HUES48 (cell line): ENCODE data around the gene RTF1.
"Not testable (repeated sequence)": the region's sequence is repeated elsewhere in the genome, so short reads cannot be mapped to it uniquely, and the experiment has no call there.

ENCODE experiments used
- H3K27ac ChIP-seq: one replicate; pipeline ENCODE4 v1.7.0; 2013; ENCODE audit warnings: low read depth, low read length, inconsistent platforms
- H3K27me3 ChIP-seq: 2 replicates; pipeline ENCODE4 v1.6.1; 2013; ENCODE audit warnings: mild to moderate bottlenecking, low read length; ENCODE audit not compliant: control insufficient read depth, insufficient read depth
- H3K36me3 ChIP-seq: 2 replicates; pipeline ENCODE4 v1.6.1; 2013; ENCODE audit warnings: low read length; ENCODE audit not compliant: control insufficient read depth, insufficient read depth
- H3K4me1 ChIP-seq: 2 replicates; pipeline ENCODE4 v1.6.1; 2013; ENCODE audit warnings: mild to moderate bottlenecking, low read length; ENCODE audit not compliant: control insufficient read depth, insufficient read depth
- H3K4me3 ChIP-seq: 2 replicates; pipeline ENCODE4 v1.5.1; 2013; ENCODE audit warnings: mild to moderate bottlenecking, low read depth, low read length
- H3K9ac ChIP-seq: 2 replicates; pipeline ENCODE4 v1.6.1; 2013; ENCODE audit warnings: mild to moderate bottlenecking, low read depth, low read length, moderate library complexity
- H3K9me3 ChIP-seq: 2 replicates; pipeline ENCODE4 v1.6.1; 2013; ENCODE audit warnings: low read length; ENCODE audit not compliant: control insufficient read depth, insufficient read depth

RTF1 gene

GRCh38 chr15:41411031-41411430 lies 5.9 kb upstream of the RTF1 start:
- Histone ChIP-seq H3K4me3 (no peak overlapping the region), H3K27me3 (no peaks in the 10 kb centered on the region), H3K4me1 (no peaks in the 10 kb centered on the region), H3K9me3 (no peaks in the 10 kb centered on the region), H3K27ac (no peak overlapping the region), H3K9ac (no peak overlapping the region), H3K36me3 (no peaks in the 10 kb centered on the region)

GRCh38 chr15:41411441-41411840 lies 5.5 kb upstream of the RTF1 start:
- no peaks in the 10 kb centered on the region for H3K36me3 ChIP-seq
- H3K4me1 ChIP-seq = no peaks in the 10 kb centered on the region
- no peak overlapping the region for H3K27ac ChIP-seq
- no peak overlapping the region for H3K9ac ChIP-seq
- no peaks in the 10 kb centered on the region for H3K27me3 ChIP-seq
- no peaks in the 10 kb centered on the region for H3K9me3 ChIP-seq
- no peak overlapping the region for H3K4me3 ChIP-seq

GRCh38 chr15:41416128-41416741 lies 660 bp upstream of the RTF1 start:
- no peaks in the 10 kb centered on the region for H3K27me3 ChIP-seq
- peak overlapping the region; percentile 97 for H3K4me3 ChIP-seq
- H3K9me3 ChIP-seq = no peaks in the 10 kb centered on the region
- no peaks in the 10 kb centered on the region for H3K36me3 ChIP-seq
- H3K9ac ChIP-seq = peak overlapping the region; percentile 90
- no peaks in the 10 kb centered on the region for H3K4me1 ChIP-seq
- H3K27ac ChIP-seq = peak overlapping the region; percentile 89

DNA sequence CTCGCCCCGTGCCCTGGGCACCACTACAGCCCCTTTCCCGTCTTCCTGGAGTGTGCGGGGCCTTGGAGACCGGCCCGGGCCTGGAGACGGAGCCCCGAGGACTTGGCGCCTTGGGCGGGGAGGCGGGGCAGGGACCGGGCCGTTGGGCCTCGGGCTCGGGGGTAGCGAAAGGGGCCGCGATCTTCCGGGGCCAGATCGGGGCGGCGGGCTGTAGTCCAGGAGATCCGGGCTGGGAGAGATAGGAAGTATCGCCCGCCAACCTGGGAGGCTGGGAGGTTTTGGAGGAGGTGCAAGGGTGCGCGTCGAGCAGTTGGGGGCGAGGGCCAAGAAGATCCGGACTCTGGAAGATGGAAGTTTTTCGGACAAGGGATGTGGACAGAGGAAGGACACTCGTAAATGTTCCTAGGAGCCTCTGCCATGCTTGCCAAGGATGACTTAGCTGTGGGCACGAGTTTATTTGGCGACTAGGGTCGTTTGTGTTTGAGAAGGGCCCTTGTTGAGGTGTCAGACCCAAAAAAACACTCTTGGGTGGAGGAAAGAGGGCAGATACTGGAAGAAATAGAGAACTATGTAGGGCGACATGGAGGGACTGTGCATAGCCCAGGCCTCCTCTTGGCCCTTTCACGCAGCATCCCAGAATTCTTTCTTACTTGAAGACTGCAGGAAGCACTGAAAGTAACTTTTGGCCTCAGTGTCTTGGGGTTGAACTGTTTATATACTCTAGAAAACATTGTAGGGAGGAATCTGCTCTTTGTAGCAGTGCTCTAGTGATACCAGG lies 712 bp downstream of the RTF1 start:
- Histone ChIP-seq H3K4me1 (no peaks in the 10 kb centered on the region), H3K36me3 (no peaks in the 10 kb centered on the region), H3K9me3 (no peaks in the 10 kb centered on the region), H3K9ac (peak overlapping the region; percentile 75), H3K4me3 (peak overlapping the region; percentile 97), H3K27ac (peak overlapping the region; percentile 55), H3K27me3 (no peaks in the 10 kb centered on the region)

- Histone ChIP-seq H3K36me3 (no peaks in the 10 kb centered on the region), H3K27me3 (no peaks in the 10 kb centered on the region), H3K9me3 (no peaks in the 10 kb centered on the region), H3K27ac (no peak overlapping the region), H3K9ac (no peak overlapping the region), H3K4me1 (no peaks in the 10 kb centered on the region), H3K4me3 (no peak overlapping the region)
These were observed 7.2 kb downstream of the RTF1 start for GRCh38 chr15:41423979-41424659.

GRCh38 chr15:41424809-41425208 lies 7.9 kb downstream of the RTF1 start:
- no peaks in the 10 kb centered on the region for H3K9me3 ChIP-seq
- H3K4me1 ChIP-seq = no peaks in the 10 kb centered on the region
- H3K9ac ChIP-seq = no peak overlapping the region
- H3K27me3 ChIP-seq = no peaks in the 10 kb centered on the region
- H3K36me3 ChIP-seq = no peaks in the 10 kb centered on the region
- H3K27ac ChIP-seq = no peak overlapping the region
- H3K4me3 ChIP-seq = no peak overlapping the region

DNA sequence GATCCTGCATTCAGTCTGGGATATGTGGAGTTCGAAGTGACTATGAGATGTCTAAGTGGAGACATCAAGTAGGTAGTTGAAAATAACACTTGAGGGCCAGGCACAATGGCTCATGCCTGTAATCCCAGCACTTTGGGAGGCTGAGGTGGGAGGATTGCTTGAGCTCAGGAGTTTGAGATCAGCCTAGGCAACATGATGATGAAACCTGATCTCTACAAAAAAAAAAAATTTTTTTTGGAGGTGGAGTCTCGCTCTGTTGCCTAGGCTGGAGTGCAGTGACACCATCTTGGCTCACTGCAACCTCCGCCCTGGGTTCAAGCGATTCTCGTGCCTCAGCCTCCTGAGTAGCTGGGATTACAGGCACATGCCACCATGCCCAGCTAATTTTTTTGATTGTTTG lies 9.0 kb downstream of the RTF1 start:
- H3K4me1 ChIP-seq, H3K4me3 ChIP-seq, H3K36me3 ChIP-seq, H3K9ac ChIP-seq, H3K9me3 ChIP-seq, H3K27ac ChIP-seq, H3K27me3 ChIP-seq: not testable (repeated sequence)

DNA sequence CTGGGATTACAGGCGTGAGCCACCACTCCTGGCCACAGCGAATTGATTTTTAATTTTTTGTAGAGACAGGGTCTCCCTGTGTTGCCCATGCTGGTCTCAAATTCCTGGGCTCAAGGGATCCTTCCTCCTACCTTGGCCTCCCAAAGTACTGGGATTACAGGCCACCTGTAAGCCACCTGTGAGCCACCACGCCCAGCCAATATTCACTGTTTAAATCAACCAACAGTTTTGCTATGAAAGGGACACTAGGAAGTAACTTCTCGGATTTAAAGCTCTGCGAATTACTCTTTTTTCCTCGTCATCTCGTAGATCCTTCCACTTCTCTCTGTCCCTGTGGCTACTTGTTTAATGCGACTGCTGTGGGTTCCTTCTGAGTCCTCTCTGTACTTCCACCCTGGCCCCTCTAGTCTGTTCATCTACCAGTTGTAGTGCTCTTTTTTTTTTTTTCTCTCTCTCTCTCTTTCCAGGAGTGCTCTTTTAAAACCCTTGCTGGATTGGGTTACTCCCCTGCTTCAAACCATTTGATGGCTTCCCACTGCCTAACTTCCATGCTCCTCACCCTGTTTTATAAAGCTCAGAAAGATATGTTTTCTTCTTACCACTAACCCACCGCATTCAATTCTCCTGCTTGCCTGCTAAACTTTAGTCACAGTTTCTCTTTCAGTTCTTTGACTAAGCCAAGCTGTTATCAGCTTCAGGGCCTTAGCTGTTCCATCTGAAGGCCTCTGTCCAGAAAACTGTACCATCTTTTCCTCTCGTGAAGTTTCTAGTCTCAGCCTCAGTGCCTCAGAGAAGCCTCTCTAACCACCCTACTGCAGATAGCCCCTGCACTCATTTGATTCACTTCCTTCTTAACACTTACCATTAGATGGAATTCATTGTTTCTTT lies 12.4 kb downstream of the RTF1 start:
- no peak overlapping the region for H3K9ac ChIP-seq
- no peak overlapping the region for H3K4me3 ChIP-seq
- no peaks in the 10 kb centered on the region for H3K4me1 ChIP-seq
- H3K27ac ChIP-seq = no peak overlapping the region
- H3K9me3 ChIP-seq = no peaks in the 10 kb centered on the region
- H3K36me3 ChIP-seq = peaks cover 6% of the 10 kb centered on the region; the same call in 1 of the 2 replicates
- no peaks in the 10 kb centered on the region for H3K27me3 ChIP-seq

DNA sequence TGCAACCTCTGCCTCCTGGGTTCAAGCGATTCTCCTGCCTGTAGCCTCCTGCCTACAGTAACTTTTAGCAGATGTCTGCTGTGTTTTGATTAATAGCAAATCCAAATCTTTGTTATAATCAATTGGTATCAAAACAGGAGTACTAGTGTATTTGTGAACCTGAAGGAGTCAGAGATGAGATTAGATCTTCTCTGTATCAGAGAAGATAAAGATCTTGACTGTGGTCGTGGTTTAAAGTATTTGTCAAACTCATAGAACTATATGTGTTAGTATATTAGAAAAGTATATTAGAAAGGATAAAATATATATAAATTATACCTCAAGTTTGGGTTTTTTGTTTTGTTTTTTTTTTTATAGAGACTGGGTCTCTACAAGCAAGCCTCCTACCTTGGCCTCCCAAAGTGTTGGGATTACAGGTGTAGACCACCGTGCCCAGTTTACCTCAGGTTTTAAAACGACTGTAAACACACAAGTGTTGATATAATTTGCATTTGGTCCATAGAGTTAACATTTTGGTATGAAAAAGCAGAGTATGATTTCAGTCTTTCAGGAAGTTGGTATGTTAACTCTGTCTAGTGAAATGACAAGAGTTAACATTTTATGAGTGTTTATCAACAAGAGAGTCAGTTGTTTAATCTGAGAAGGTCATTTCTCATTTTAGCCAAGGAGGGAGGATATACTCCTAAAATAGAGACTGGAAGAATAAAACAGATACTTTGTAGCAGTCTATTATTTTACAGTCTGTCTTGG lies 18.3 kb downstream of the RTF1 start:
- H3K36me3 ChIP-seq = peaks cover 35% of the 10 kb centered on the region
- H3K4me1 ChIP-seq = no peaks in the 10 kb centered on the region
- no peak overlapping the region for H3K4me3 ChIP-seq
- H3K9me3 ChIP-seq = no peaks in the 10 kb centered on the region
- no peak overlapping the region for H3K9ac ChIP-seq
- H3K27me3 ChIP-seq = no peaks in the 10 kb centered on the region
- no peak overlapping the region for H3K27ac ChIP-seq

GRCh38 chr15:41437448-41437847 lies 20.6 kb downstream of the RTF1 start:
- no peak overlapping the region for H3K27ac ChIP-seq

More at GRCh38 chr15:41437448-41437847, 20.6 kb downstream of the RTF1 start:
- H3K9ac ChIP-seq = no peak overlapping the region
- H3K27me3 ChIP-seq = no peaks in the 10 kb centered on the region
- H3K9me3 ChIP-seq = no peaks in the 10 kb centered on the region
- no peak overlapping the region for H3K4me3 ChIP-seq
- no peaks in the 10 kb centered on the region for H3K4me1 ChIP-seq
- H3K36me3 ChIP-seq = peaks cover 47% of the 10 kb centered on the region
